Measurements from ENCODE around the gene DGKZ.

Gene DGKZ

DNA sequence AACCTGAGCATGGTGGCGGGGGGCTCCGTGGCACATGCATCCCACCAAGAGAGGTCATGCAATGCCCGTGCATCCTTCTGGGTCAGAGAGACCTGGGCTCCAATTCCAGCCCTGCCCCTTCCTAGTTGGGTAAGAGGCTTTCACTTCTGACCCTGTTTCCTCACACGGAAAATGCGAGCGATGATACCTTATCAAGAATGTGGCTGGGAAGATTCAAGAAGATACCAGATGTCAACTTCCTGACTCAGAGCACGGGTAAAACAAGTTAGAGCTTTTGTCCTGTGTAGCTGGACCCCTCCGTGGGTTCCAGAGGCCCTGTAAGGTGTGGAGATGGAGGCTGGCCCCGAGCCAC lies 8.7 kb upstream of the DGKZ start:
- Histone ChIP-seq H3F3A (ENCODE audit: insufficient read depth) (no peaks in the 10 kb centered on the region), H3K9me2 (replicated peaks; ENCODE audit: insufficient read depth, low read length) (no peaks in the 10 kb centered on the region), H3K79me2 (ENCODE audit: insufficient read depth, low read length) (no peaks in the 10 kb centered on the region), H3K9me3 (ENCODE audit: insufficient read depth, low read length) (no peaks in the 10 kb centered on the region), H3K9ac (ENCODE audit: low read length) (no peak overlapping the region), H4K20me1 (ENCODE audit: low read depth, low read length) (no peaks in the 10 kb centered on the region), H3K4me2 (ENCODE audit: low read depth, low read length, poor library complexity, severe bottlenecking) (no peak overlapping the region), H3K36me3 (ENCODE audit: low read length) (no peaks in the 10 kb centered on the region), H2AFZ (ENCODE audit: low read depth, low read length, severe bottlenecking) (no peak overlapping the region), H3K27ac (ENCODE audit: low read depth, low read length) (no peak overlapping the region), H3K4me3 (ENCODE audit: insufficient read depth, low read length, poor library complexity, severe bottlenecking) (no peak overlapping the region), H3K27me3 (ENCODE audit: low read length) (no peaks in the 10 kb centered on the region)
- no peak for TF ChIP-seq EZH2phosphoT487 (conservative IDR thresholded peaks at IDR 0.05; ENCODE audit: low read length)
- TF ChIP-seq, protein P1, sequence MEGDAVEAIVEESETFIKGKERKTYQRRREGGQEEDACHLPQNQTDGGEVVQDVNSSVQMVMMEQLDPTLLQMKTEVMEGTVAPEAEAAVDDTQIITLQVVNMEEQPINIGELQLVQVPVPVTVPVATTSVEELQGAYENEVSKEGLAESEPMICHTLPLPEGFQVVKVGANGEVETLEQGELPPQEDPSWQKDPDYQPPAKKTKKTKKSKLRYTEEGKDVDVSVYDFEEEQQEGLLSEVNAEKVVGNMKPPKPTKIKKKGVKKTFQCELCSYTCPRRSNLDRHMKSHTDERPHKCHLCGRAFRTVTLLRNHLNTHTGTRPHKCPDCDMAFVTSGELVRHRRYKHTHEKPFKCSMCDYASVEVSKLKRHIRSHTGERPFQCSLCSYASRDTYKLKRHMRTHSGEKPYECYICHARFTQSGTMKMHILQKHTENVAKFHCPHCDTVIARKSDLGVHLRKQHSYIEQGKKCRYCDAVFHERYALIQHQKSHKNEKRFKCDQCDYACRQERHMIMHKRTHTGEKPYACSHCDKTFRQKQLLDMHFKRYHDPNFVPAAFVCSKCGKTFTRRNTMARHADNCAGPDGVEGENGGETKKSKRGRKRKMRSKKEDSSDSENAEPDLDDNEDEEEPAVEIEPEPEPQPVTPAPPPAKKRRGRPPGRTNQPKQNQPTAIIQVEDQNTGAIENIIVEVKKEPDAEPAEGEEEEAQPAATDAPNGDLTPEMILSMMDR (IDR thresholded peaks at IDR 0.05; ENCODE audit: insufficient read depth, low read length, poor library complexity, severe bottlenecking), result no peak

DNA sequence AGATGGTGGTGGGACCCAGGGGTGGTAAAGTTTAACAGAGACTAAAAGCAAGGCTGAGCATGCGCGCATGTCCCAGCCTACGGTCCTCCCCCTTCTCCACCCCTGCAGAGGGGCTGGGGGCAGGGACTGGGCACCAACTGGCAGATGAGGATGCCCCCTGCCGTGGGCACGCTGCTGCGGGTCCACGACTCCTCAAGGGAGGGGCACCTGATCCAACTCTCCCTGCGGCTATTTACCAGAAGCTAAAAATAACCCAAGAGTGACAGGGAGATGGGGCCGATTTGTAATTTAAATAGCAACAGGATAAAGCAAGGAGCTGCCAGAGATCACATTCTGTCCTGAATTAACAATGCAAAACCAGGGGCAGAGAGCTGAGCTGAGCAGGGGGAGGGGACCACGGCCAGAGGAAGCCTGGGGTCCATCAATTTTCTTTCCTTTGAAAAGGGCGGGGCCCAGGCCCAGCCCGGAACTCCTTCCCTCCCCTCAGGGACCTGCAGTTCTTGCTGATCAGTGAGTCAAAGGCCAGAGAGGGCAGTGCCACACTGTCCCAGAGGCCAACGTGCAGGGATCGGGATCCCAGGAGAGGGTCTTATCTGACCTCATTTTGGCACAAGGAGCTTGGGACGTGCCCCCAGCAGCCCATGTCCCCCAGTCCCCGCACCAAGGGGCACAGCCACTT lies 8.1 kb upstream of the DGKZ start:
- H3K9ac ChIP-seq (ENCODE audit: low read length), result no peak overlapping the region
- no peak overlapping the region for H3K4me2 ChIP-seq (ENCODE audit: low read depth, low read length, poor library complexity, severe bottlenecking)
- TF ChIP-seq EZH2phosphoT487 (conservative IDR thresholded peaks at IDR 0.05; ENCODE audit: low read length), result no peak
- TF ChIP-seq, protein P1 (IDR thresholded peaks at IDR 0.05; ENCODE audit: insufficient read depth, low read length, poor library complexity, severe bottlenecking), result no peak
- no peaks in the 10 kb centered on the region for H3K27me3 ChIP-seq (ENCODE audit: low read length)
- H3K4me3 ChIP-seq (ENCODE audit: insufficient read depth, low read length, poor library complexity, severe bottlenecking), result no peak overlapping the region
- no peaks in the 10 kb centered on the region for H3F3A ChIP-seq (ENCODE audit: insufficient read depth)
- H3K79me2 ChIP-seq (ENCODE audit: insufficient read depth, low read length), result no peaks in the 10 kb centered on the region
- H3K9me3 ChIP-seq (ENCODE audit: insufficient read depth, low read length), result no peaks in the 10 kb centered on the region
- no peaks in the 10 kb centered on the region for H4K20me1 ChIP-seq (ENCODE audit: low read depth, low read length)
- no peak overlapping the region for H3K27ac ChIP-seq (ENCODE audit: low read depth, low read length)
- no peaks in the 10 kb centered on the region for H3K36me3 ChIP-seq (ENCODE audit: low read length)
- no peak overlapping the region for H2AFZ ChIP-seq (ENCODE audit: low read depth, low read length, severe bottlenecking)
- no peaks in the 10 kb centered on the region for H3K9me2 ChIP-seq (replicated peaks; ENCODE audit: insufficient read depth, low read length)

DNA sequence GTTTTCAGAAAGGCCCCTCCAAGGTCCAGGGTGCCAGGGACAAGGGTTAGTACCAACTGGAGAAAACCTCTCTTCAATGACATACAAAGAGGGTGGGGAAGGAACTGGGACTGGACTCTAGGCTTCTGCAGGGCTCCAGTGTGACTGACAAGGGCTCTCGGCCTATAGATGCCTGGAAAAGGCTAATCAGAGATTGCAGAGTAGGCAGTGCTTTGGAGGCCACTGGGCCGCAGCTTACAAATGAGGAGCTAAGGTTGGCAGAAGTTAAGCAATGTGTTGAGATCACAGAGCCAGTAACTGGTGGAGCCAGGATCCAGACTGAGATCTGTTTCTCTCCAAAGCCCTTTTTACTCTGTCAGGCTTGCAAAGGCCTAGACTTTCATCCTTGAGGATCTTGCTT lies 7.4 kb upstream of the DGKZ start:
- H3K4me3 ChIP-seq (ENCODE audit: insufficient read depth, low read length, poor library complexity, severe bottlenecking), result no peak overlapping the region
- no peak overlapping the region for H2AFZ ChIP-seq (ENCODE audit: low read depth, low read length, severe bottlenecking)
- no peak overlapping the region for H3K27ac ChIP-seq (ENCODE audit: low read depth, low read length)
- no peak overlapping the region for H3K9ac ChIP-seq (ENCODE audit: low read length)
- no peak overlapping the region for H3K4me2 ChIP-seq (ENCODE audit: low read depth, low read length, poor library complexity, severe bottlenecking)
- no peaks in the 10 kb centered on the region for H3K9me2 ChIP-seq (replicated peaks; ENCODE audit: insufficient read depth, low read length)
- H3K27me3 ChIP-seq (ENCODE audit: low read length), result no peaks in the 10 kb centered on the region
- no peaks in the 10 kb centered on the region for H3K79me2 ChIP-seq (ENCODE audit: insufficient read depth, low read length)
- TF ChIP-seq EZH2phosphoT487 (conservative IDR thresholded peaks at IDR 0.05; ENCODE audit: low read length), result no peak
- TF ChIP-seq, protein P1 (IDR thresholded peaks at IDR 0.05; ENCODE audit: insufficient read depth, low read length, poor library complexity, severe bottlenecking), result no peak
- H3K9me3 ChIP-seq (ENCODE audit: insufficient read depth, low read length), result no peaks in the 10 kb centered on the region
- no peaks in the 10 kb centered on the region for H4K20me1 ChIP-seq (ENCODE audit: low read depth, low read length)
- H3K36me3 ChIP-seq (ENCODE audit: low read length), result no peaks in the 10 kb centered on the region
- no peaks in the 10 kb centered on the region for H3F3A ChIP-seq (ENCODE audit: insufficient read depth)
